ENCODE measurements around the gene PHC2. TPM values are rescaled to one million over a fixed set of nuclear protein-coding genes. Genes with fewer than 3 reads are reported as not detected.

PHC2 gene
- total RNA-seq, 1 donor = 75.6 TPM

GRCh38 chr1:33392639-33393038 lies 38.3 kb downstream of the PHC2 start:
- H3K4me3 ChIP-seq (ENCODE audit: low read depth, low read length) = peak overlapping the region; percentile 16
- DNase-seq (ENCODE audit: low read depth) = peak; percentile 83
- TF ChIP-seq CTCF (IDR thresholded peaks at IDR 0.05; ENCODE audit: insufficient read depth, low read depth, low read length) = no peak

- H3K4me3 ChIP-seq (ENCODE audit: low read depth, low read length) = peak overlapping the region; percentile 16
- DNase-seq (ENCODE audit: low read depth) = no peak
- TF ChIP-seq CTCF (IDR thresholded peaks at IDR 0.05; ENCODE audit: insufficient read depth, low read depth, low read length) = no peak
Measured at GRCh38 chr1:33392206-33392605, 38.7 kb downstream of the PHC2 start.

- H3K4me3 ChIP-seq (ENCODE audit: low read depth, low read length) = peak overlapping the region; percentile 16
- peak; percentile 18 for DNase-seq (ENCODE audit: low read depth)
- no peak for TF ChIP-seq CTCF (IDR thresholded peaks at IDR 0.05; ENCODE audit: insufficient read depth, low read depth, low read length)
Measured at GRCh38 chr1:33391343-33392078, 39.4 kb downstream of the PHC2 start.

GRCh38 chr1:33390542-33390941 lies 40.4 kb downstream of the PHC2 start:
- no peak overlapping the region for H3K4me3 ChIP-seq (ENCODE audit: low read depth, low read length)
- no peak for TF ChIP-seq CTCF (IDR thresholded peaks at IDR 0.05; ENCODE audit: insufficient read depth, low read depth, low read length)
- DNase-seq (ENCODE audit: low read depth) = peak; percentile 96

GRCh38 chr1:33388805-33389771 lies 41.8 kb downstream of the PHC2 start:
- TF ChIP-seq CTCF (IDR thresholded peaks at IDR 0.05; ENCODE audit: insufficient read depth, low read depth, low read length) = no peak
- H3K4me3 ChIP-seq (ENCODE audit: low read depth, low read length) = no peak overlapping the region
- DNase-seq (ENCODE audit: low read depth) = peak; percentile 87

GRCh38 chr1:33387625-33388024 lies 43.3 kb downstream of the PHC2 start:
- TF ChIP-seq CTCF (IDR thresholded peaks at IDR 0.05; ENCODE audit: insufficient read depth, low read depth, low read length) = no peak
- H3K4me3 ChIP-seq (ENCODE audit: low read depth, low read length) = no peak overlapping the region
- peak; percentile 96 for DNase-seq (ENCODE audit: low read depth)

All from fibroblast of villous mesenchyme (primary cell).